HG02943 (cell line): ENCODE data around the gene PAX7.

Experiments used
- ATAC-seq: cut with Tn5 transposase; IDR thresholded peaks from one replicate; pipeline ENCODE4 v1.9.1; 2021; ENCODE audit warnings: mild to moderate bottlenecking, low read depth, moderate library complexity; ENCODE audit not compliant: unreplicated experiment

PAX7 gene

GRCh38 chr1:18640228-18641004, 9.8 kb downstream of the PAX7 start:
- no peak for ATAC-seq

- no peak for ATAC-seq
These were observed 10.6 kb downstream of the PAX7 start for GRCh38 chr1:18641005-18641941.

GRCh38 chr1:18642278-18643095, 11.8 kb downstream of the PAX7 start:
- ATAC-seq, result no peak

- ATAC-seq, result no peak
These were observed 12.7 kb downstream of the PAX7 start for GRCh38 chr1:18643154-18644012.

- ATAC-seq, result no peak
These were observed 13.4 kb downstream of the PAX7 start for GRCh38 chr1:18644013-18644399.

- no peak for ATAC-seq
These were observed 13.8 kb downstream of the PAX7 start for GRCh38 chr1:18644446-18644845.

- ATAC-seq, result no peak
These were observed 14.5 kb downstream of the PAX7 start for GRCh38 chr1:18644973-18645746.

GRCh38 chr1:18645747-18646090, 15.1 kb downstream of the PAX7 start:
- no peak for ATAC-seq

GRCh38 chr1:18646091-18646785, 15.6 kb downstream of the PAX7 start:
- no peak for ATAC-seq

GRCh38 chr1:18646786-18647410, 16.3 kb downstream of the PAX7 start:
- ATAC-seq, result no peak

GRCh38 chr1:18647681-18648214, 17.1 kb downstream of the PAX7 start:
- ATAC-seq, result no peak

GRCh38 chr1:18649693-18650370, 19.2 kb downstream of the PAX7 start:
- no peak for ATAC-seq

- no peak for ATAC-seq
These were observed 21.1 kb downstream of the PAX7 start for GRCh38 chr1:18651713-18652112.

GRCh38 chr1:18652791-18653190, 22.1 kb downstream of the PAX7 start:
- no peak for ATAC-seq

GRCh38 chr1:18653367-18653766, 22.7 kb downstream of the PAX7 start:
- no peak for ATAC-seq

- ATAC-seq, result no peak
These were observed 23.3 kb downstream of the PAX7 start for GRCh38 chr1:18653916-18654315.

- no peak for ATAC-seq
These were observed 24.0 kb downstream of the PAX7 start for GRCh38 chr1:18654599-18654998.
